ENCODE data around the gene TMEM94. TPM values are rescaled to one million over a fixed set of nuclear protein-coding genes. Genes with fewer than 3 reads are reported as not detected.

Gene TMEM94
- total and polyA plus RNA-seq, 2 of the 13 experiments (the other 11 are each of a cell fraction or from before 2014, with no cell fraction given), result 32.6 to 134 TPM

DNA sequence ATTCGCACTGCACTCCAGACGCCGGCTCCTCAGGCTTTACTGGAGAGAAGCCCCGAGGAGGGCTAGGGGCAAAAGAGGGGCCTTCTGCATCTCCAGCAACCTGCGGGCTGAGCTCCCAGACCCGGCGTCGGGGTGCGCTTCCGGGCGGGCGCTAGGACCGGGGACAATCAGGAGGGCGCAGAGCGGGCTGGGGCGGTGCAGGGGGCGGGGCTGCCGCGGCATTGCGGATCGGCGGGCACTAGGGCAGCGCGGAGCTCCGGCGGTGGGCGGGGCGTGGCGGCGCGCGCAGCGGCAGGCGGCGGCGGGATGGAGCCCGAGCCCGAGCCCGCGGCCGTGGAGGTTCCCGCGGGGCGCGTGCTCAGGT is 59.8 kb downstream of the TMEM94 start, which contains the start of gene TSEN54 (continued):
- TF ChIP-seq, protein P1, sequence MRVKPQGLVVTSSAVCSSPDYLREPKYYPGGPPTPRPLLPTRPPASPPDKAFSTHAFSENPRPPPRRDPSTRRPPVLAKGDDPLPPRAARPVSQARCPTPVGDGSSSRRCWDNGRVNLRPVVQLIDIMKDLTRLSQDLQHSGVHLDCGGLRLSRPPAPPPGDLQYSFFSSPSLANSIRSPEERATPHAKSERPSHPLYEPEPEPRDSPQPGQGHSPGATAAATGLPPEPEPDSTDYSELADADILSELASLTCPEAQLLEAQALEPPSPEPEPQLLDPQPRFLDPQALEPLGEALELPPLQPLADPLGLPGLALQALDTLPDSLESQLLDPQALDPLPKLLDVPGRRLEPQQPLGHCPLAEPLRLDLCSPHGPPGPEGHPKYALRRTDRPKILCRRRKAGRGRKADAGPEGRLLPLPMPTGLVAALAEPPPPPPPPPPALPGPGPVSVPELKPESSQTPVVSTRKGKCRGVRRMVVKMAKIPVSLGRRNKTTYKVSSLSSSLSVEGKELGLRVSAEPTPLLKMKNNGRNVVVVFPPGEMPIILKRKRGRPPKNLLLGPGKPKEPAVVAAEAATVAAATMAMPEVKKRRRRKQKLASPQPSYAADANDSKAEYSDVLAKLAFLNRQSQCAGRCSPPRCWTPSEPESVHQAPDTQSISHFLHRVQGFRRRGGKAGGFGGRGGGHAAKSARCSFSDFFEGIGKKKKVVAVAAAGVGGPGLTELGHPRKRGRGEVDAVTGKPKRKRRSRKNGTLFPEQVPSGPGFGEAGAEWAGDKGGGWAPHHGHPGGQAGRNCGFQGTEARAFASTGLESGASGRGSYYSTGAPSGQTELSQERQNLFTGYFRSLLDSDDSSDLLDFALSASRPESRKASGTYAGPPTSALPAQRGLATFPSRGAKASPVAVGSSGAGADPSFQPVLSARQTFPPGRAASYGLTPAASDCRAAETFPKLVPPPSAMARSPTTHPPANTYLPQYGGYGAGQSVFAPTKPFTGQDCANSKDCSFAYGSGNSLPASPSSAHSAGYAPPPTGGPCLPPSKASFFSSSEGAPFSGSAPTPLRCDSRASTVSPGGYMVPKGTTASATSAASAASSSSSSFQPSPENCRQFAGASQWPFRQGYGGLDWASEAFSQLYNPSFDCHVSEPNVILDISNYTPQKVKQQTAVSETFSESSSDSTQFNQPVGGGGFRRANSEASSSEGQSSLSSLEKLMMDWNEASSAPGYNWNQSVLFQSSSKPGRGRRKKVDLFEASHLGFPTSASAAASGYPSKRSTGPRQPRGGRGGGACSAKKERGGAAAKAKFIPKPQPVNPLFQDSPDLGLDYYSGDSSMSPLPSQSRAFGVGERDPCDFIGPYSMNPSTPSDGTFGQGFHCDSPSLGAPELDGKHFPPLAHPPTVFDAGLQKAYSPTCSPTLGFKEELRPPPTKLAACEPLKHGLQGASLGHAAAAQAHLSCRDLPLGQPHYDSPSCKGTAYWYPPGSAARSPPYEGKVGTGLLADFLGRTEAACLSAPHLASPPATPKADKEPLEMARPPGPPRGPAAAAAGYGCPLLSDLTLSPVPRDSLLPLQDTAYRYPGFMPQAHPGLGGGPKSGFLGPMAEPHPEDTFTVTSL (CRISPR knock-in tag; IDR thresholded peaks at IDR 0.05; ENCODE audit: borderline replicate concordance), result no peak
- TF ChIP-seq, protein P2, sequence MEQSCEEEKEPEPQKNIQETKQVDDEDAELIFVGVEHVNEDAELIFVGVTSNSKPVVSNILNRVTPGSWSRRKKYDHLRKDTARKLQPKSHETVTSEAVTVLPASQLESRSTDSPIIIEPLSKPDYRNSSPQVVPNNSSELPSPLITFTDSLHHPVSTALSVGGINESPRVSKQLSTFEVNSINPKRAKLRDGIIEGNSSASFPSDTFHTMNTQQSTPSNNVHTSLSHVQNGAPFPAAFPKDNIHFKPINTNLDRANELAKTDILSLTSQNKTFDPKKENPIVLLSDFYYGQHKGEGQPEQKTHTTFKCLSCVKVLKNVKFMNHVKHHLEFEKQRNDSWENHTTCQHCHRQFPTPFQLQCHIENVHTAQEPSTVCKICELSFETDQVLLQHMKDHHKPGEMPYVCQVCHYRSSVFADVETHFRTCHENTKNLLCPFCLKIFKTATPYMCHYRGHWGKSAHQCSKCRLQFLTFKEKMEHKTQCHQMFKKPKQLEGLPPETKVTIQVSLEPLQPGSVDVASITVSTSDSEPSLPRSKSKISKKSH (CRISPR knock-in tag; IDR thresholded peaks at IDR 0.05; ENCODE audit: borderline replicate concordance), result no peak
- TF ChIP-seq ZNF234 (CRISPR knock-in tag; conservative IDR thresholded peaks at IDR 0.05), result no peak
- TF ChIP-seq MZF1 (CRISPR knock-in tag; IDR thresholded peaks at IDR 0.05; ENCODE audit: borderline replicate concordance), result no peak
- no peak for TF ChIP-seq FLYWCH1 (CRISPR knock-in tag; IDR thresholded peaks at IDR 0.05)
- TF ChIP-seq ZC3H4 (CRISPR knock-in tag; IDR thresholded peaks at IDR 0.05; ENCODE audit: borderline replicate concordance), result no peak
- no peak for TF ChIP-seq MXD4 (CRISPR knock-in tag; IDR thresholded peaks at IDR 0.05)
- no peak for TF ChIP-seq GABPA (IDR thresholded peaks at IDR 0.05; ENCODE audit: low read depth, low read length)
- peak; percentile 65 for TF ChIP-seq GABPA (CRISPR knock-in tag; IDR thresholded peaks at IDR 0.05; ENCODE audit: low read depth)
- no peak for TF ChIP-seq ZSCAN9 (CRISPR knock-in tag; IDR thresholded peaks at IDR 0.05; ENCODE audit: borderline replicate concordance)
- TF ChIP-seq KLF13 (CRISPR knock-in tag; IDR thresholded peaks at IDR 0.05), result no peak
- no peak for TF ChIP-seq KDM1A (CRISPR knock-in tag; IDR thresholded peaks at IDR 0.05)
- no peak for TF ChIP-seq ZNF678 (CRISPR knock-in tag; IDR thresholded peaks at IDR 0.05)
- TF ChIP-seq JUND (CRISPR knock-in tag; IDR thresholded peaks at IDR 0.05), result no peak
- no peak for TF ChIP-seq ZNF260 (CRISPR knock-in tag; IDR thresholded peaks at IDR 0.05; ENCODE audit: borderline replicate concordance, low read depth)
- TF ChIP-seq TCF7L2 (IDR thresholded peaks at IDR 0.05; ENCODE audit: low read depth, low read length), result no peak
- TF ChIP-seq NFIB (CRISPR knock-in tag; IDR thresholded peaks at IDR 0.05; ENCODE audit: borderline replicate concordance), result no peak
- peak; percentile 94; the same call in 1 of the 2 replicates for TF ChIP-seq ZNF790 (CRISPR knock-in tag; IDR thresholded peaks at IDR 0.05; ENCODE audit: borderline replicate concordance)
- TF ChIP-seq BORCS8-MEF2B (CRISPR knock-in tag; IDR thresholded peaks at IDR 0.05), result no peak
- peak; percentile 2; the same call in 1 of the 2 replicates for TF ChIP-seq ZNF235 (CRISPR knock-in tag; IDR thresholded peaks at IDR 0.05; ENCODE audit: borderline replicate concordance)
- peak; percentile 82 for TF ChIP-seq YY1 (IDR thresholded peaks at IDR 0.05; ENCODE audit: insufficient read depth, insufficient replicate concordance, low read depth, low read length)
- TF ChIP-seq RCOR2 (CRISPR knock-in tag; IDR thresholded peaks at IDR 0.05), result 0 out of 2 replicates have a peak, but pooled peaks have one; percentile 22
- peak; percentile 87 for TF ChIP-seq ZNF841 (CRISPR knock-in tag; IDR thresholded peaks at IDR 0.05; ENCODE audit: borderline replicate concordance)
- TF ChIP-seq ZSCAN12 (CRISPR knock-in tag; IDR thresholded peaks at IDR 0.05), result peak; percentile 33; the same call in 1 of the 2 replicates
- TF ChIP-seq, protein P3, sequence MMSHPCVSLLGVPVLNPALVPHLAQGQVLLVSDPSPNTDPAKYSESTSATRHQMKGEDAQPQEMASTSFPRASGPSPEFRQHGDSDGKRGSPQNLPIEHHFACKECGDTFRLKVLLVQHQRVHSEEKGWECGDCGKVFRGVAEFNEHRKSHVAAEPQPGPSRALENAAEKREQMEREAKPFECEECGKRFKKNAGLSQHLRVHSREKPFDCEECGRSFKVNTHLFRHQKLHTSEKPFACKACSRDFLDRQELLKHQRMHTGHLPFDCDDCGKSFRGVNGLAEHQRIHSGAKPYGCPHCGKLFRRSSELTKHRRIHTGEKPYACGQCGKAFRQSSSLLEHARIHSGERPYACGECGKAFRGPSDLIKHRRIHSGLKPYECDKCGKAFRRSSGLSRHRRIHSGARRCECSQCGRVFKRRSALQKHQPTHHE (CRISPR knock-in tag; IDR thresholded peaks at IDR 0.05; ENCODE audit: borderline replicate concordance), result peak; percentile 15

Data from HepG2 (cell line).